NCI-H128 (cell line): ENCODE data around the gene LRRC46.

Experiments
- DNase-seq: peaks from one replicate; lab custom pipeline; 2025; ENCODE audit not compliant: unreplicated experiment; lab: John Stamatoyannopoulos, UW

Gene LRRC46

DNA sequence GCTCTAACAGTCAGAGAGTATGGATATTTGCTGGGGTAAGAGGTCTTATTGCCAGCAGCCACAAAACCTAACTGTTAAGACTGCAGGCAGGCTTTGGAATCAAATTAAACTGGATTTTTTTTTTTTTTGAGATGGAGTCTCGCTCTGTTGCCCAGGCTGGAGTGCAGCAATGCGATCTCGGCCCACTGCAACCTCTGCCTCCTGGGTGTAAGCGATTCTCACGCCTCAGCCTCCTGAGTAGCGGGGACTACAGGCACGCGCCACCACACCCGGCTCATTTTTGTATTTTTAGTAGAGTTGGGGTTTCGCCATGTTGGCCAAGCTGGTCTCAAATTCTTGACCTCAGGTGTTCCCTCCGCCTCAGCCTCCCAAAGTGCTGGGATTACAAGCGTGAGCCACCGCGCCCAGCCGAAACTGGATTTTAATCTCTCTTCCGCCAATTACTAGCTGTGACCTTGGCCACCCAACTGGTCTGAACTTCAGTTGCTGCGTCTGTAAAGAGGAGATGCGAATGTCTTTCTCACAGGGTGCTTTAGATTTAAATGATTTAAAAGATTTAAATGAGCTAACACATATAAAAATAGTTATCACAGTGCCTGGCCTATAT is 971 bp upstream of the LRRC46 start:
- no peak for DNase-seq

DNA sequence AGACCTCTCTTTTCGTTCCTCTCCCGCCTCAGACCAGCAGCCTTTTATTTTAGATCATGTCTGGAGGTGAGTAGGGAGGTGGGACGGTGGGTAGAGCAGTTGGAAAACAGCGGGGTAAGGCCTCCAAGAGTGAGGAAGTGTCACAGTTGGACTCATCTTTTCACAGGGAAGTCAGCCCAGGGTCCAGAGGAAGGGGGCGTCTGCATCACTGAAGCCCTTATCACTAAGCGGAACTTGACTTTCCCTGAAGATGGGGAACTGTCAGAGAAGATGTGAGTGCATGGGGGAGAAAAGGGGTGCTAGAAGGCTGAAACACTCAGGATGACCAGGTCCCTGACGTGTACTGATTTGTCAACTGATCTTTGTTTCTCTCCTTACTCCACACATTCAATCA is 461 bp downstream of the LRRC46 start:
- DNase-seq, result no peak

DNA sequence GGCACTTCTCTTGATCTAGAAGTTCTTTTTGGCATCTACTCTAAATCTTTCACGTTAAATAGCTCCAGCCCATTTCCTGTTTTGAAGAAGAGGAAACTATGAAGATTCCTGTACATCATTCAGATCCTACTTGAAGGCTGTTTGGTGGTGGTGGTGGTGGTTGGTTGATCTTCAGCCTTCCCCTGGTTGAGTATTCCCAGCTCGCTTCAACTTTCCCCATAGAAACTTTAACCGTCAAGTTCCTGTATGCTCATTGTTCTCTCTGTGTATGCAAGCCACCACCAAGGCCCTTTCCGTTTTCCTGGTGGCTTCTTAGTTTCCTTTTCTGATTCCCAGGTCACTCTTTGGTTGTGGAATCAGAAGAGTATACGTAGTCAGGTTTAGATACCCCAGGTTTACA is 3.3 kb downstream of the LRRC46 start:
- DNase-seq, result no peak

DNA sequence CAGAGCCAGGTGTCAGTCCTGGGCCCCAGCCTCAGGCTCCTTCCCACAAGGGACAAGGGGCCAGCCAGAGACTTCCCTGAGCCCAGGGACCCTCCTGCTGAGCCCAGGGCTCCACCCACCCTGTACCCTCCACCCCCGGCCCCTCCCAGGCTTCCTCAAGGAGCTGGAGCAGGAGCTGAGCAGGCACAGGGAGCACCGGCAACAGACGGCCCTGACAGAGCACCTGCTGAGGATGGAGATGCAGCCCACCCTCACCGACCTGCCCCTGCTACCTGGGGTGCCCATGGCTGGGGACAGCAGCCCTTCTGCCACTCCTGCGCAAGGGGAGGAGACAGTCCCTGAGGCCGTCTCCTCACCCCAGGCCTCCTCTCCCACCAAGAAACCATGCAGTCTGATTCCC is 5.1 kb downstream of the LRRC46 start:
- DNase-seq, result no peak

DNA sequence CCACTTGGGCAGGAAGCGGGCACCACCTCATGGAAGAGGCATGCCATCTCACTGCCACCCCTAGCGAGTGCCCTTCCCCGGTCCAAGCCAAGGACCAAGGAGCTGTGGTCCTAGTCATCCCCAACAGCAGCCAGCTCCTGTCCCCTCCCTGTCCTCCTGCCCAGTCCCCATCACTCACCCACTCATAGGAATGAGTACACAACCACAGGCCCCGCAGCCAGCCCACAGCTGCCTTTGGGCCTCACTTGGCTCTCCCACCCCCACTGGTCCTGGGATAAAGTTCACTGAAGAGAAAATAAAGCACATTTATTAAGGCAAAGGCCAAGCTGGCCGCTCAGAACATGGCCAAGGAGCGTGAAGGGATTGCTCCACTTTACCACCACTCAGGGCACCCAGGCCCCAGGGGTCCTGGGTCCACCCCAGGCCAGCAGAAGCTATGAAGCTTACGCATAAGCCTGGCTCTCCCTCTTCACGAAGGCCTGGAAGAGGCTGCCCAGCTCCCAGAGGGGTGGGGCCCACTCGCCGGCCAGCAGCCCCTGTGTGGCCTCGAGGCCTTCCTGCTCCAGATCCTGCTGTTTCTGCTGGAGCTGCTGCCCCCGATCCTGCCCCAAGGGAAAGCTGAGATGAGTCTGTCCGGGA is 6.0 kb downstream of the LRRC46 start:
- DNase-seq, result no peak

DNA sequence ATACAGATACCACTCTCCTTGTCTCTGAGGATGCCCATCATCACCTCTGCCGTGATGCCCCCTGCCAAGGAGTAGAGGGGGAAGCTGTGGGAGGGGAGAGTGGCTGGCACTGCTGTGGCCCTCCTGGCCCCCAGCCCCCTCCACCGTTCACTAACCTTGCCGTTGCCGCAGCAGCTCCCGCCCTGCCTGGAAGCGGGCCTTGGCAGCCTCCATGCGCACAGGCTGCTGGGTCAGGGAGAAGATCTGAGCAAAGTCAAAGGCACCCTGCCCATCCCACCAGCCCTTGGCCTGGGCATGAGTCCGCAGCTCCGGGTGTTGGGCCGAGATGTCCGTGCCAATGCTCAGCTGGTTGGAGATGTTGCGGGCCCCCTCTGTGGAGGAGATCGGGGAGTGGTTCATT is 7.2 kb downstream of the LRRC46 start:
- no peak for DNase-seq

DNA sequence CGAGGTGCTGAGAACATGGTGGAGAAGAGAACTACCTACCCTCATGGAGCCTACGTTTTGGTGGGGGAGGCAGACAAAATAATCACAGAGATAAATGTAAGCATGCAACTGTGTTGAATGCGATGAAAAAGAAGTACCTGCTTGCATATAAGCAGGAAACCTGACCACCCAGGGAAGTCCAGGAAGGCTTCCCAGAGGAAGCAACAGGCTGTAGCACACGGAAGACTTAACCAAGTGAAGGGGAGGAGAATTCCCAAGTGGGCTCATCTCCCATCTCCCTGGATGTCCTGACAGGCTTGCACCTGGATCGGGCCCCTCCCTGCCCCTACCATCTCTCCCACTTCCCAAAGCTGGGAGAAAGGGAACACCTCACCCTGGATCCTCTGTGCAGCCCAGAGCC is 7.6 kb downstream of the LRRC46 start:
- DNase-seq, result no peak

DNA sequence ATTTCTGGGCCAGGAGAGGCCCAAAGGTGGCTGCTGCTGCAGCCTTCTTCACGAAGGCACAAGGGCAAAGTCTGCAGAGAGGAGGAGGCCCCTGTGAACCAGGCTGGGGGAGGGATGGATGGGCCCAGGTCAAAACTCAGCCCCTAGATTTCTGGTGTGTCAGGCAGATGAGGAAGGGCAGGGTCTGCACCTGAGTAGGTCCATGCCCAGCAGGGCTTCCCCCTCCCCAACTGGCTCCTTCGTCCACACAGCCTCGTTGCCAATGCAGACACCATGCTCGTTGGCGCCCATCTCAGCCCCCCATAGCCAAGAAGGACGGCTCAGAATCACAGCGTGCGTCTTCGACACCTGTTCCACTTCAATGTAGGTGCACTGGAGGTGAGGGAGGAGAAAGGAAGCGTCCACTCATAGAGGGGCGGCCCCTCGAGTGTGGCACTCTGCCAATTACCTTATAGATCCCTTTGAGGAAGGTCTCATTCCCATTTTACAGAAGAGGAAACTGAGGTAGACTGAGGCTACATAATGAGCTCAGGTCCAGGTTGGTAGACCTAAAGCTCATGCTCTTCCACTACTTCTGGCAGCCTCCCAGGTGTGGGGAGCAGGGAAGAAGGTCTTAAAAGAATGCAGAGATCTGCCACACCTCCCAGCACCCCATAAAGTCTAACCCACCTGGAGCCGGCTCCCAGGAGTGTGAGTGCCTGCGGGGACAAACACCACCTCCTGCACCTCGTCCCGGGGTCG is 8.7 kb downstream of the LRRC46 start:
- DNase-seq, result no peak

DNA sequence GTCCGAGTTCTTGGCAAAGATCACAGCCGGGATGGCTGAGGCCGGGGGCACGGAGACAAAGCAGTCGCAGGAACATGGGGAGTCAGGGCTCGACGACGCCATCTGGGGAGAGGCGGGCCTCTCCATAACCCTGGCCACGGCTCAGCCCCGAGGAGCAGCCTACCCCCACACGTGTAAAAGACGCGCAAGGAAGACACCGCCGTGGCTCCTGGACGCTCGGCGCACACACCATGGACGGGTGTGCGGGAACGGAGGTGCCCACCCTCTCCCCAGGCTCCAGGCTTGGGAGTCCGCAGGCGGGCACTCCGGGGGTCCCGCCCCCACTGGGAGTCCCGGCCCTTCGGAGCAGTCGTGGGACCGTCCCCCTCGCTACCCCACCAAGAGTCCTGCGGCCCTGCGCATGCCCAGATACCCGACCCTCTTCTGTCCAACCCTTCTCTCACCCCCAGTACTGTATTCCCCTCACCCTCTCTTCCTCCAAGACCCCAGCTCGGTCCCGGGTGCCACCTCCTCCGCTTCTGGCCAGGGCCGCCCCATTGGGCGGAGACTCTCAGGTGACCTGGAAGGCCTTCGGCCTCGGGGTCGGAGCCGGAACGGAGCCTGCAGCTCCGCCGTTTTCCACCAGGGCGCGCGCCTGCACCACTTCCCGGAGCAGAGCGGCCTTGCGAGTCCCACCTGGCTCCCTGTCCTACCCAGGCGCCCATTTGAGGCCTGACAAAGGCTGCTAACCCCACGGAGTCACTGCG is 9.4 kb downstream of the LRRC46 start, which contains the start of gene SCRN2:
Gene SCRN2, minus strand, starts transcription at position 532 of the 746 bp plus-strand sequence. Its CDS starts 430 bp downstream, at position 102.
- DNase-seq, result peak; percentile 65

DNA sequence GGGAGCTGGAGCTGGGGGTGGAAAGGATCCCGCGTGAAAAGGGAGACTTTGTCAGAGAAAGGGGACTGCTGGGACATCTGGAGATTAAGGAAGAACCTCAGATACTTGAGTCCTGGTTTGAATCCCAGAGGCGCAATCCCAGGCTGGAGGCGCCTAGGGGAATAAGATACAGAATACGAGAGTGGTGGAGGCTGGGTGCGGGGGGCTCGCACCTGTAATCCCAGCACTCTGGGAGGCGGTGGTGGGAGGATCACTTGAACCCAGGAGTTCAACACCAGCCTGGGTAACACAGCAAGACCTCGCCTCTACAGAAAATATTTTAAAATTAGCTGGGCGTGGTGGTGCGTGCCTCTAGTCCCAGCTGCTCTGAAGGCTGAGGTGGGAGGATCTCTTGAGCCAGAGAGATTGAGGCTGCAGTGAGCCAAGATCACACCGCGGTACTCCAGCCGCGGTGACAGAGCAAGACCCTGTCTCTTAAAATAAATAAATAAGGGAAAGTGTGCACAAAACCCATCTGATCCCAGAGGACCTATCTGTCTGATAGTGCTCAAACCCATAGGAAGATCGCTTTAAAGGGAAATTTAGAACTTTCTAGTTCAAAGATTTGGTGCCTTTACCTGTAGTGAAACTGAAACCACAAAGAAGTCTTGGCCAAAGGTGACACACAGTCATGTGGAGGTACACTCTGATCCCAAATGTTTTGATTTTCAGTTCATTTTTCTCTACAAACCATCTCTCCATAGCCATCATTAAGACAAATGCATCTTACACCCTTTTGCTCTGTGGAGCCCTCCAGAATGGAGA is 10.2 kb downstream of the LRRC46 start:
- DNase-seq, result no peak

DNA sequence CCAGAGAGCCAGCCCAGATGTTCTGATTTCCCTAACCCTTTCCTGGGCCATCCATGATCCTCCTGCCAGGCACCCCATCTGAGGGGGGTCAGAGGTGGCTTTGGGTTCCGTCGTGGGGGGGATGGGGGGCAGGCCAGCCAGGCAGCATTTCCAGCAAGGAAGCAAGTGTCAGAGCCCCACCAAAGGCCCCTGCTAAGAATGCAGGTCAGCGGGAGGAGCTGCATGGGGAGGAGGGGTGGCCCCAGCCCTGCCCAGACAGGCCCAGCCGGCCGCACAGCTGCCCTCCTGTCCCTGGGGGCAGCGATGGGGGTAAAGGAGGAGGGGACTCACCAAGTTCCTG is 11.9 kb downstream of the LRRC46 start:
- no peak for DNase-seq

DNA sequence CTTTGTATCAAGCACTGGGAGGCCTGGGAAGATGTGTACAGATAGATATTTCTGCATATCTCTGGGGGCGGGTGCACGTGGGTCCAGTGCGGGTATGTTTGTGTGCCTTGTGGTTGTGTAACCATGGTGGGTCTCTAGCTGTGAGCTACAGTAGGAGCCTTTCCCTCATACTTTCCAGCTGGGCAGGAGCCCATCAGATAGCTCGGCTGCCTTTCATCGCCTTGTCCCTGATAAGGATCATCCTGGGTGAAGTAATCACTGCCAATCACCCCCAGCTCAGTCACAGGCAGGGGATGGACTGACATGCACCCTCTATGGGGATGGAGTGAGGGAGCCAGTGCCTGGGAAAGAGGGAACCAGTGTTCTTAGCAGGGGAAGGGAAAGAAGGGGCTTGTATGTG is 12.8 kb downstream of the LRRC46 start:
- DNase-seq, result no peak

DNA sequence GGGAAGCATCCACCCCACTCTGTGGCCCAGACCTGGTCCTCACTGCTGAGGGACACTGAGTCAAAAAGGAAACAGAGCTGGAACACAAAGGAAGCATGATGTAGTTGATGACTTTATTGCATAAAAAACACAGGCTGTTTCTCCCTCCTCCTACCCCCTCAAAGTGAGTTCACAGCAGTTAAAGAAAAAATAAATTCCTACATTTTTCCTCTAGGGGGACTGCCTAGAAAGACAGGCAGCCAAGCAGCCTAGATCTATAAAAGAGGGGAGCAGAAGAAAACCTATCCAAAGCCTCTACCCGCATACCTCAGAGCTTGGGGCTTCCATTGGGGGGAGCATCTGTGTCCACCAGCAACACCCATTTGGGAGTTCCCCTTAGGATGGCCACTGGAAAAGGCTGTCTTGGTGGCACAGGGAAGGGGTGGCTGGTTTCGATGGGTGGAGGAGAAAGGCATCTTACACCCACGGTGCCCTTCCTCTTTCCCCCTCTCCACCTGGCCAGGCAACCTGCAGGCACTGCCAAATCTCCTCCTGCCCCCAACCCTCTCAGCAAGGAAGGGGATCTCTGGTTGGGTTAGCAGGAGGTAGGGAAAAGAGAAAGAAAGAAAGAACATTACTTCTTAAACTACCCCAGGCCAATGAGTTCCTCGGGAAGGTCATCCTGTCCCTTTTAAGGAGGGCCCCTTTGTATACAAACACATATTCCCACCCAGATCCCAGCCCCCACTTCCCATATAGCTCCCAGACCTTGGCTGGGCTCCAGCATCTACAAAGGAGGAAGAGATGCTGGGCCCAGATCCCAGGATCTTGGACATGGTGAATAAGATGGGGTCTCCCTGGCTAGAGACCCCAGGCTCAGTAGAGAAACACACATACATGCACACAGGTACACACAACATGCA is 13.6 kb downstream of the LRRC46 start:
- DNase-seq, result no peak

DNA sequence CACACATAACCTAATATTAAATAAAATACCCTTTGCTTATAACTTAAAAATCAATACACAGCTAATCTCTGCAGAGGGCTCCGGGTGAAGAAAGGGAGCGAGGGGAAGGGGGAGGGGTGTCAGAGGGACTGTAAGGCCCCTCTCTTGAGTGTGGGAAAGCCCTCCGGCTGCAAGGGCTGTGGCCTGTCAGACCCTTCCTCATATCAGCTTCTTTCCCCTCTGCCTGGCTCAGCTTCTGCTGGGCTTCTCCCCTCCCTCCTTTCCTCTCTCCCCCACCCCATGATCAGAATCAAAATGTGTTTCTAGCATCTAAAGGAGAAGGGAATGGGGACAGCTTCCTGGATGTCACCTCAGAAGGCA is 14.2 kb downstream of the LRRC46 start:
- DNase-seq, result no peak

DNA sequence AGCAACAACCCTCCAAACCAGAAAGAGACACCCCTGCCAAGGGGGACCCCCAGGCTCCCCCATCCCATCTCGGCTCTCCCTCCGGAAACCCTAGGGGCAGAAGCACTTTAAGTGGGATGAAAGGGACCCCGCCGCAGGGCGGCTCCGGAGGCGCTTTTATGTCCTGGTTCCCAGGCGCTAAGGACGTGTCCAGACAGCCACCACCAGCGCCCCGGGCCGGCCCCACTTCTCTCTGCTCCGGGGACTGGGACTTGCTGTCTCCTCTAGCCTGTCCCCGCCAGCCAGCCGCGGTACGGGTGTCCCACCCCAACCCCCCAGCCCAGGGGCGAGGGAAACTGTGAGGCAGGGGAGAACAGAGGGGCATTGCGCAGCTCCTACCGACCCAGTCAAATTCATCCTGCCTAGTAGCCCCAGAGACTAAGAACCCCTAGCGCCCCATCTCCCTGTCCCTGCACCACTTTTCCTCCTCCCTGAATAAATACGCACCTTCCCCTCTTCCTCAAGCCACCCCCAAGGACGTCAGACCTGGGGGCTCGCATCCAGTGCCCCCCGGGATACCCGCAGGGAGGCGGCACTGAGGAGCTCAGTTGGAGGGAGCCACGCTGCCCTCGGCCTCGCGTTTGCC is 15.4 kb downstream of the LRRC46 start:
- no peak for DNase-seq

DNA sequence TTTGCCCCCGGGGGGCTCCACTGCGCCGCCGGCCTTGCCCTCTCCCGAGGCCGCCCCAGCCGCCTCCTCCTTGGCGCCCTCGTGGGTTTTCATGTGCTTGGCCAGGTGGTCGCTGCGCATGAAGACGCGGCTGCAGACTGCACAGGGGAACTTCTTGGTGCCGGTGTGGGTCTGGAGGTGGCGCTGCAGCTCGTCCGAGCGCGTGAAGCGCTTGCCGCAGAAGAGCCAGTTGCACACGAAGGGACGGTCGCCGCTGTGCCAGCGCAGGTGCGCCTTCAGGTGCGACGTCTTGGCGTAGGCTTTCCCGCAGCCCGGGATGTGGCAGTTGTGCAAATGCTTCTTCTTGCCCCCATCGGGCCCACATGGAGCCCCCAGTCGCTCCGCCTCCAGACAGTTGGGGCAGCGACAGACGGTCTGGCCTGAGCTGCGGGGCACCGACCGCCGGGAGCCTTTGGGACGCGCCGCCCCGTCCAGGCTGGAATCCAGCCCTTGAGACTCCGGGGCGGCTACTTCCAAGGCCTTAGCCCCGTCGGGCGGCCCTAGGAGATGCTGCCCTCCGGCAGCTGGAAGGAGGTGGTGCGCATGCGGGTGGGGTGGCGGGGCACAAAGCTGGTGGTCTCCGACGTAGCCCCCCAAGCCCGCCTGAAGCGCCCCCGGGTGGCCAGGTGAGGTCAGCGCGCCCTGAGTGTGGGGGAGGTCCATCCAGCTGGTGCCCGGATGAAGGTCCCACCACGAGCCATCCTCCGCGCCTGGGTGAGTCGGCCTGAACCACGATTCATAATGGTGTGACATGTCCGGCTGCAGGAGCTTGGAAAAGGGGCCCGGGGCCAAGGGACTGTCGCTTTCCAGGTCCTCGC is 16.1 kb downstream of the LRRC46 start:
- DNase-seq, result no peak

DNA sequence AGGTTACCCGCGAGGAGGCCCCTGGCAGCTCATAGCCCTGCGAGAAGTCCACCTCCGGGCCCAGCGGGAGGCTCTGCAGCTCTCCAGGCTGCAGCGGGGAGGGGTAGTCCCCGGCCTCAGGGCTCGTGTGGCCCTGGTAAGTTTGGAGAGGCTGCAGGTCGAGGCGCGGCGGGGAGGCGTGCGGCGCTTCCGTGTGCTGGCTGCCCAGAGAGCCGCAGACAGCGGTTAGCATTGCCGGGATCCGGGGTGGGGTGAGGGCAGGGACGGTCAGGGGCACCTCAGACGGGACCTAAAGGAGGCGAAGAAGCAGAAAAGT is 16.7 kb downstream of the LRRC46 start:
- DNase-seq, result no peak

DNA sequence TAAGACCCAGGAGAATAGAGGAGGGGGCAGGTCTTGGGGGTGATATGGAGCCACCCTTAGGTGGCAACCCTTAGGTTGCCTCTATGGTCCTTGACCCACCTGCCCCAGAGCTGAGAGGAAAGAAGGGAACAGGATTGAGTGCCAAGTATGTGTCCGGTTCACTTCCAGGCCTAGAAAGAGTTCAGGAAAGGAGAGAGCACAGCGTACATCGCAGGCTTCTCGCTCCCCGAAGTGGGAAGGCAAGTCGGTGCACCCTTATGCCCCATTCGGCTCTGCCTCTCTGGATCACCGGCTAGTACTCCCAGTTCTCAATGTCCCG is 18.9 kb downstream of the LRRC46 start:
- DNase-seq, result no peak
